SKM-1 (cell line): ENCODE measurements around the gene PRRG2.

Experiments used
- DNase-seq: peaks from one replicate; lab custom pipeline; 2025; ENCODE audit not compliant: unreplicated experiment; lab: John Stamatoyannopoulos, UW

Gene PRRG2

DNA sequence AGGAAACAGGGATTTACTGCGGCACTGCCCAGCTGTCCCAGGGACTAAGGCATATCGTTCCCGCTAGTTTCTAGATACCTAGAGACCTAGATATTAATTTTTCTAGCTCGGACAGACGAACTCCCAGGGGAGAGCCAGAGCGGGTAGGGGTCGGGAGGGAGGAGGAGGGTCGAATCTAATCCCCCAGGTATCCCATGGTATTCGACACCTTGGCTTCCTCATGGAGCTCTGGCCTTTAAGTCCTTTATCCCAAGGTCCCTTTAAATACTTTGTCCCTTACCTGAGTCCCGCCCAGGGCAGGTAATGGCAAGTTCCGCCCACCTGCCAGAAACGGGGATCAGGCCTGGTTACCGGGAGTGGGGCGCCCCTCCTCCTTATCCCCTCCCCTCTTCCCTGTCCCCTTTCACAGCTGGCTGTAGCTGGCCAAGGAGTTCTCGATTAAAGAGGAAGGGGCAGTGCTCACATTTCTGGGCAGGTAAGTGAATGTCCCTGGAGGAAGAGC, at the start of gene PRRG2:
Gene PRRG2, plus strand, starts transcription at position 310 of the 502 bp plus-strand sequence. CDS start 1,904 bp downstream, outside the sequence.
- no peak for DNase-seq

DNA sequence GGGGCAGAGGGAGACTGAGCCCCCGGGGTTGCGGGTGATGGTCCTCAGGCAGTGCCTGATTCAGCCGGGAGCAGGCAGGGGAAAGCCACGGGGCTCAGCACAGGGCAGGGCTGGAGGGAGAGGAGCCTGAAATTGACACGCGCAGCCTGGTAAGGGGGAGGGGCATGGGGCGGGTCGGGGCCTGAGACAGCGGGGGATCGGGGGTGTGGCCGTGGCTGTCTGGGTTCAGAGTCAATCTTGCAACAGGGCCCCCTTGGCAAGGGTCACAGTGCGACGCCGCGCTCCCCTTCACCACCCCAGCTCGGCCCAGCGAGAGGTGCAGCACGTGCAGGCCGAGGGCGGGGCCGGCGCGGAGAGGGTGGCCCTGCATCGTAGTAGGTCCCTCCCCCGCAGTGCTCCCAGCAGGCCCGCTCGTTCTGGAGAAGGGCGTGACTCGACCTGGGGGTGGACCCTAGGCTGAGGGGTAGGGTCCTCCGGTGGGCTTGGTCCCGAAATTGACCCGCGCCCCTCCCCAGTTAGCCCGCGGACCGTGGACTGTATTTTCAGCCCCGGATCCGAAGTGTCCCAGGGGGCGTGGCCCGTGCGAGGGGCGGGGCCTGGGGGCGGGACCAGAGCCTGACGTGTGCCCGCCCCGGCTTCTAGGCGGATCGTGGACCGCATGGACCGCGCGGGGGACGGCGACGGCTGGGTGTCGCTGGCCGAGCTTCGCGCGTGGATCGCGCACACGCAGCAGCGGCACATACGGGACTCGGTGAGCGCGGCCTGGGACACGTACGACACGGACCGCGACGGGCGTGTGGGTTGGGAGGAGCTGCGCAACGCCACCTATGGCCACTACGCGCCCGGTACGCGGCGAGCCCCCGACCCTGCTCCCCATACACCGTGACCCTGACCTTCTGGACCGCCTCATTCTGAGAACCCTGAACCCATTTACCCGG, 47.3 kb upstream of the PRRG2 start:
- DNase-seq: peak; percentile 10

DNA sequence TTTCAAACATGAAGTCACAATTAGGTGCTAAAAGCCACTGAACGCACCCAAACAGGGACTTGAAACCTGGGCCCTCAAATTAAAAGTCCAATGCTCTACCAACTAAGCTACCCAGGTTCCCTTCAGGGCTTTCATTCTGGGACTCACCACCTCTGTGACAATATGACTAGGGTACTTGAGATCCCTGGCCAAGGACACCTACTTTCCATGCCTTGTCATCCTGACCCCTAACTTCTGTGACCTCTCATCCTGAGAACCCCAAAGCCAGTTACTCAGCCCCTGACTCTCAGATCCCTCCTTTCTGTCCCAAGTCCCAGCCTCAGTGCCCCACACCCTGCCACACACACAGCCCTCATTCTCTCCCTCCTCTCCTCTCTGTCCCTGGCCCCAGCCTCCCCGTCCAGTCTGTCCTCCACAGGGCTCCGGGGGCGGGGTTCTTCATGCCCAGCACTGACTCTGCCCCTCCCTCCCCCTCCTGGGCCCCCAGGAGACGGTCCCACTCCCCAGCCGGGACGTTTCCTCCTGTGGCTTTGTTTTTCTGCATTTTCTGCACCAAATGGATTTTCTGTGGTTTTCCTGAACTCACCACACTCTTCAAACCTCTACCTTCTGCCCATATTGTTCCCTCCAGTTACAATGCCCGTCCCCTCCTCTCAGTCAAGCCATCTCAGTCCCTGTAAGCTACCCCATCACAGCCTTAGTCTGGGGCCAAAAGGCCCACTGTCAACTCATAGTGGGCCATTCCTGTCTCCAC, 46.3 kb upstream of the PRRG2 start:
- DNase-seq: no peak

DNA sequence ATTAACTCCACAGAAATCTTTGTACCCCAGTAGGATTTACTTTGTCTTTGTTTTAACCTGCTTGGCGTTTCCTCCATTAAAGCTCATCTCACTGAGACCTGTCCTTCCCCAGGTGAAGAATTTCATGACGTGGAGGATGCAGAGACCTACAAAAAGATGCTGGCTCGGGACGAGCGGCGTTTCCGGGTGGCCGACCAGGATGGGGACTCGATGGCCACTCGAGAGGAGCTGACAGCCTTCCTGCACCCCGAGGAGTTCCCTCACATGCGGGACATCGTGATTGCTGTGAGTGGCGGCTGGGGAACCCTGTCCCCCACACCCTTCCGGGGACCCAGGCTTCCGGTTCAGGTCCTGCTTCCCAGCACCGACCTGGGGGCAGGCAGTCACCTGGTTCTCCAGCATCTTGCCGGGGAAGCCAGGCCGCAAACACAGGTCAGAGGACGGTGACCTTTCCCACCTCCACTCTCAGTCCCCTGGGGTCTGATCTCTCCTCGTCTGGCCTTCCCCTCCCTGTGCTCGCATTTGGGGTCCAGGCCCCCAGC, 44.1 kb upstream of the PRRG2 start:
- no peak for DNase-seq

DNA sequence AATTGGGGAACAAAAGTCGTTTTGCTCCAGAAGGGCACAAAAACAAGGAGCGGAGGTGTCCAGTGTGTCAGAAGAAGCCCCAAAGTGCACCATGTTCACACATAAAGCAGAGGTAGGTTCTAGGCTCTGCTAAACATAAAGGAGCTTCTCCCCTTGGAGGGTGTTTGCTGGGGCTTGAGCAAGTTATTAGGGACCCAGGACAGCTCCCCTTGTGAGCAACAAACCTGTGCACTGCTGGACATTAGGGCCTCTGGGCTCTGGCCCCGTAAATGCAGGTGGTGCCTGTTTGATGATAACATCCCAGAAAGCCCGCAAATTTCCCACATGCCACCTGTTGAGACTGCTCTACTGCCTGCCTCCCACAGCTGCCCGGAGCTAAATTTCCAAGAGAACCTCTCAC, 42.5 kb upstream of the PRRG2 start:
- no peak for DNase-seq

DNA sequence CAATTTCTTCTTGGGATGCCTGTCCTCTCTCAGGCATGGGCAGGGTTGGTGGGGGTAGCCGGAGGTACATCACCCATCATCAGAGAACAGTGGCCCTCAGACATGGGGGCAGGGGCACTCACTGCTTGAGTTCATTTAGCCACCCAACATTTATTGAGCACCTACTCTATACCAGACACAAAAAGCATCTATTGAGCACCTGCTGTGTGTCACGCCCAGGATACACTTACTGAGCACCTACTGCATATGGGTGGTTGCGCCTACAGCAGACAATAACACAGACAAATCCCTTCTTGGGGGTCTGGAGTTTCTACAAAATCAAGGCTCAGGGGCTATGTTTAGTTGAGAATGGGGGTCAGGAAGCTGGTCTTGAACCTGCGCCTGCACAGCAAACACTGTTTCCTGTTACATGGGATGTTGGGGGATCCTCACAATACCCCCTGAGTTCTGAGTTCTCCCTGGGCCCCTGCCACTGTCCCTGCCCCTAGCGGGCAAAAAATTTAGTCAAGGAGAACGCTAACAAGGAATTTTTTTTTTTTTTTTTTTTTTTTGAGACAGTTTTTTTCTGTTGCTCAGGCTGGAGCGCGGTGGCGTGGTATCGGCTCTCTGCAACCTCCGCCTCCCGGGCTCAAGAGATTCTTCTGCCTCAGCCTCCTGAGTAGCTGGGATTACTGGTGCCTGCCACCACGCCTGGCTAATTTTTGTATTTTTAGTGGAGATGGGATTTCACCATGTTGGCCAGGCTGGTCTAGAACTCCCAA, 41.7 kb upstream of the PRRG2 start:
- DNase-seq: no peak

DNA sequence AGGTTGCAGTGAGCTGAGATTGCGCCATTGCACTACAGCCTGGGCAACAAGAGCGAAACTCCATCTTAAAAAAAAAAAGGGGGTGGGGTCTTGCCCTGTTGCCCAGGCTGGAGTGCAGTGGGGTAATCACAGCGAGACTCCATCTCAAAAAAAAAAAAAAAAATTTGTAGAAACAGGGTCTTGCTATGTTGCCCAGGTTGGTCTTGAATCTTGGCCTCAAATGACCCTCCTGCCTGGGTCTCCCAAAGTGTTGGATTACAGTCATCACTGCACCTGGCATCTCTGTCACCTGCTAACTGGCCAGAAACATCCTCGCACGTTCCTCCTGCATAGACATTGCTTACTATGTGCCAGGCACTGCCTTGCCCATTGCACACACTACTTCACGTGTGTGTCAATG, 39.2 kb upstream of the PRRG2 start:
- DNase-seq: no peak

DNA sequence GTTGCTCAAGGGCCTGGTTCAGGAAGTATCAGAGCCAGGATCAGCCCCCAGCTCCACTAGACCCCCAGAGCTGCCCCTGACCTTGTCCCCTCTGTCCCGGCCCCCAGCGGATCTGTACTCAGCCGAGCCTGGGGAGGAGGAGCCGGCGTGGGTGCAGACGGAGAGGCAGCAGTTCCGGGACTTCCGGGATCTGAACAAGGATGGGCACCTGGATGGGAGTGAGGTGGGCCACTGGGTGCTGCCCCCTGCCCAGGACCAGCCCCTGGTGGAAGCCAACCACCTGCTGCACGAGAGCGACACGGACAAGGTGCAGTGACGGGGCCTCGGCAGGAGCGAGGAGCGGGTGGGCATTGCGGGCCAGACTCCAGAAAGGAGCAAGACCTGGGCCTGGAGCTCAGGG, 38.7 kb upstream of the PRRG2 start:
- no peak for DNase-seq

DNA sequence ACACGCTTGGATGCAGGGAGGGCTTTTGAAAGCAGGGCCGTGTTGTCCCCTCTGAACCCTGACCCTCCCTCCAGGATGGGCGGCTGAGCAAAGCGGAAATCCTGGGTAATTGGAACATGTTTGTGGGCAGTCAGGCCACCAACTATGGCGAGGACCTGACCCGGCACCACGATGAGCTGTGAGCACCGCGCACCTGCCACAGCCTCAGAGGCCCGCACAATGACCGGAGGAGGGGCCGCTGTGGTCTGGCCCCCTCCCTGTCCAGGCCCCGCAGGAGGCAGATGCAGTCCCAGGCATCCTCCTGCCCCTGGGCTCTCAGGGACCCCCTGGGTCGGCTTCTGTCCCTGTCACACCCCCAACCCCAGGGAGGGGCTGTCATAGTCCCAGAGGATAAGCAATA, 38.1 kb upstream of the PRRG2 start:
- no peak for DNase-seq

DNA sequence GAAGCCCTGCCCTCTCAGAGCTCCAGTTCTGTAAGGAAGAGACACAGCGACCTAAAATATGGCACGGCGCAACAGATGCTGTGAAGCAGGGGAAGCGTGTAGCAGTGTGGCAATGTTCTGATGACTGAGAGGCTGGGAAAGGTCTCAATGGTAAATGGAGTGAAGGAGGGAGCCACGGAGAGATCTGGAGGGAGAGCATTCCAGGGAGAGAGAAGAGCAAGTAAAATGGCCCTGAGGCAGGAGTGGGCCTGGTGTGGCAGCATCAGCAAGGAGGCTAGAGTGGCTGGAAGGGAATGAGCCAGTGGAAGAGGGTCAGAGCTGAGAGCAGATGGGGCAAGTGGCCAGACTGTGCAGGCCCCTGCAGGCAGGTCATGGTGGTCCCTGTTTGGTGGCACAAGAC, 37.0 kb upstream of the PRRG2 start:
- no peak for DNase-seq

DNA sequence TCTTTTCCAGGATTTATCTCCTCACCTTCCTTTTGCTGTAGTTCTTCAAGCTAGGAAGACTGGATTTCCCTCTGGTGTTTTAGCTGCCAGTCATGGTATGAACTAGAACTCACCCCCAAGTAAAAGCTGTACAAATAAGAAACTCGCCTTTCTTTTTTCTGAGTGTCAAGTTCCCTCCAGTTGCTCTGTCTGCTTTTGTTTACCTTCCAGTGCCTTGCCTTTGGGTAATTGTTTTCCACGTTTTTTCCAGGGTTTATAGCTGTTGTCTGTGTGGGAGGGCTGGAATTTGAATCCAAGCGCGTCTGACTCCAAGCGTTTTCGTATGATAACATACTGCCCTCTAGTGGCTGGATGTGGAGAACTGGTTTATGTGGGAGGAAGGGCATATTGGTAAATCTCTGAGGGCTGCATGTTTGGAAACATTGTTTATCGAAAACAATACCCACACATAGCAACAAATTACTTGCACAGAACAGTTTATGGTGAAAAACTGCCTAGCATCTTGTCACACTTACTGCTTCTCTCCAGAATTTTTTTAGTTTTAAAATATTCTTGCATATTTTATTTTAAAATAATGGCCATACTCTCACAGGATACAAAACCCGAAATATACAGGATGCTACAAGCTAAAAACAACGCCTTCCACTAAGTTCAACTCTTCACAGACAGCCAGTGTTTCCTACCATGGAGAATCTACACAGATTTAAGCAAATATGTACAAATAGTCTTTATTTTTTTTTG, 34.1 kb upstream of the PRRG2 start:
- peak; percentile 4 for DNase-seq

DNA sequence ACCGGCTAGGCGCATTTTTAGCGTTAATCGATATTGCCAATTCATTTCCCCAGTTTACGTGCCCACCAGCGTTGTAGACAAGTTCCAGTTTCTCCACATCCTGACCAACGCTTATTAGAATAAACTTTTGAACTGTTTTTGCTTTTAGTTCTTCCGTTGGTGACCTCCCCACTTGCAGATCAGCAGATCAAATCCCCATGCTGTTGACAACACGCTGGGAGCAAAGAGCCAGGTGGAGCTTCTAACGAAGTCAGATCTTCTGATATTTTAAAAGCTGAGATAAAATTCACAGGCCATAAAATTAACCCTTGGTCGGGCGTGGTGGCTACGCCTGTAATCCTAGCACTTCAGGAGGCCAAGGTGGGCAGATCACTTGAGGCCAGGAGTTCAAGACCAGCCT, 32.1 kb upstream of the PRRG2 start:
- no peak for DNase-seq

DNA sequence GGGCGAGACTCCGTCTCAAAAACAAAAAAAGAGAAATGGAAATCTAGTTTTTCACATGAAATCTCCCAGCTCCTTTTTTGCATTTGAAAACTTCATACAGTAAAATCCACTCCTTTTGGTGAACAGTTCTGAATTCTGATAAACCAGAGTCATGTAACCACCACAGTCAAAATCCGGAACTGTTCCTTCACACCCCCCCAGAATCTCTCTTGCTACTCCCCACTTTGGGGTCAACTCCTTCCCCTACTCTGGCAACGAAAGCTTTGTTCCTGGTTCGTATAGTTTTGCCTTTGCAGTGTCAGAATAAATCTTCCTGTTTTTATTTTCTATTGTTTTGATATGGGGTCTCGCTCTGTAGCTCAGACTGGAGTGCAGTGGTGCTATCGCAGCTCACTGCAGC, 29.6 kb upstream of the PRRG2 start:
- no peak for DNase-seq

DNA sequence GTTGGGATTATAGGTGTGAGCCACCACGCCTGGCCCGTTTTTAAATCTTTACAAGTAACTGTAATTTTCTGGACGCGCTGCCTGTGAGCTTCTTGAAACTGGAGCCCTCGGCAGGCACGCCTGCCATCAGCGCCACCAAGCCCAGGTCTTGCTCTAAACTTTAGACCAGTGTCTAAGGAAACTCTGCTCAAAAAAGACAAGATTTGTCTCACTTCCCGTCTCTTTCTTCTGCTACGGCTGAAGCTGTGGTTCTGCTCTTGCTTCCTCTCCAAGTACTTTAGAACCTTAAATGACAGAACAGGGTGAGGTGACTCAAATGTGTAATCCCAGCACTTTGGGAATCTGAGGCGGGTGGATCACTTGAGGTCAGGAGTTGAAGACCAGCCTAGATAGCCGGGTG, 28.4 kb upstream of the PRRG2 start:
- DNase-seq: no peak

DNA sequence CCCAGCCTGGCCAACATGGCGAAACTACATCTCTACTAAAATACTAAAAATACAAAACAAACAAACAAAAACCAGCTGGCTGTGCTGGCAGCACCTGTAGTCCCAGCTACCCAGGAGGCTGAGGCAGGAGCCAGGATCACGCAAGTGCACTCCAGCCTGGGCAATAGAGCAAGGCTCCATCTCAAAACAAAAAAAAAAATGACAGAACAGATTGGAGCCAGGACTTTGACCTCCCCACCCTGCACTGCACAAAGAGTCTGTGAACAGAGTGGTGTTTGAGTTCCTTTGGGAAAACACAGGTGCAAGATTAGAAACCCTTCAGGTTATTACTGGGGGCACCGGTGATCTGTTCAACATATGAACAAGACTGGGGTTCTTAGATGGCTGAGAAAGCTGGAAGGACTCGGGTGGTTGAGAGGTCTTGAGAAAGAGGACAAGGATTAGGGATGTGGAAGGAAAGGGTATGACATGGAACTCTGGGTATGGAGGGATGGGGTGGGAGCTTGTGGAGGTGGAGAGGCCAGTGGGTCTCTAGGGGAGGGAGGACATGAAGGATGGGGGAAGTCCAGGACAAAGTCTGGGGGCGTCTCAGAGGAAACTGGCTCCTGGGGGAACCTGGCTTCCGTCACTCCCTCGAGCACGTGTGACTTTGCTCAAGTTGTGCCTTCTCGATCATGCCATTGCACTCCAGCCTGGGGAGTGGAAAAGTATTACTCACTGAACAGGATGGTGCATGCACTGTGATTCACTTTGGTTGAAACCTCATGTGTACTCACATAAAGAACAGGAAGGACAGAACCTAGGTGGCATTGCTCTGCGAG, 27.5 kb upstream of the PRRG2 start:
- no peak for DNase-seq

DNA sequence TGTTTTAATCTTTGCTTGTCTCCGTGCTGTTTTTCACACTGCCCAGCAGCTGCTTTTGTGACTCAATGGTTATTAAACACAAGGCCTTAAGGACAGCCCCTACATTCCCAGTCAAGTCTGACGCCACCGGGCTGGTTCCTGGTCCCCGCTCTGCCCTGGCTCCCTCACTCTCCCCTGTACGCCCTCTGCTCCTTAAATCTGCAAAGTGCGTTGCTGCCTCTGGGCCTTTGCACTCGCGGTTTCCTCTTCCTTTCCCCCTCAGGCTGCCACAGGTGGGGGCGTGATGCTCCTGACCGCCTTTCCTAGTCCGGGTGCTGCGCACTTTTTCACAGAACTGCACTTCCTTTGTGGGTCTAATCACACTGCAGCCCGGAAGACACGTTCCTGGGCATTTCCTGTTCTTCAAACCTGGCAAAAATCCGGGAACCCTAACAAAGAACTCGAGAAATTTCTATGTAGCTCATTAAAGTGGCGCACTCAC, 26.4 kb upstream of the PRRG2 start:
- DNase-seq: no peak

DNA sequence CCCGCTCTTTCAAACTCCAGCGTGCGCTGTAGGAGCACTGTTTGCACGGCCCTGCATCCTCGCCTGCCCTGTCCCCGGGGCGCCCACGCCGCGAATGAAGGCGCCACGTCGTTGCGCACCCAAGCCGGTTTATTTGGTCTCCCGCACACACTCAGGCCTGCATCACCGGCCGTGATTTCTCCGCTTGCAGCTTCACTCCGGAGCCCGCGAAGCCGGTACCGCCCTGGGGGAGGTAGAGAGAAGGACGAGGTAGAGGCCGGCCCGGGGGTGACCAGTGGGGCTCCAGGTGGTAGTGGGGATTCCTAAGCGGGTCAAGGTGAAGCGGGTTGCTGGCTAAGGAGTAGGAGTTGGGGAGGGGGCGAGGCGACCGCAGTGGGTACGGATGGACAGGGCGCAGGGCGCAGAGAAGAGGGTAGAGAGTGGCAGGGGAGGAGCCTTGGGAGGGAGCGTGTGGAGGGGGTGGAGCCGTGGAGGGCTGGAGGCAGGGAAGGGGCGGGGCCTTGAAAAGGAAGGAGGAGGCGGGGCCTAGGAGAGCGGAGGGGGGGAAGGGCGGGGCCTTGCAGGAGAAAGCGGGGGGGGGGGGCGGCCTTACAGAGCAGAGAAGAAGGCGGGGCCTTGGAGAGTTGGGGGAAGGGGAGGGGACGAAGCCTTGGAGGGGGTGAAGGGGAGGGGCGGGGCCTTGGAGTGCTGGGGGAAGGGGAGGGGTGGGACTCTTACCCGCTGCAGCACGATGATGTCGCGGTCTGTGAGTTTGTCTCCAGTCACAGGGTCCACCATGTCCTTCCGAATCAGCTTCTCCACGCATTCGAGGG, 25.3 kb upstream of the PRRG2 start:
- no peak for DNase-seq
